Measurements from ENCODE around the gene SNTB2. TPM values are rescaled to one million over a fixed set of nuclear protein-coding genes. Genes with fewer than 3 reads are reported as not detected.
A peak's percentile ranks its signal among the peaks of the same experiment; 100 is the strongest.
"Not testable (repeated sequence)": the region's sequence is repeated elsewhere in the genome, so short reads cannot be mapped to it uniquely, and the experiment has no call there.

The SNTB2 gene
- total RNA-seq = 91.0 and 185 TPM in 2 replicates

DNA sequence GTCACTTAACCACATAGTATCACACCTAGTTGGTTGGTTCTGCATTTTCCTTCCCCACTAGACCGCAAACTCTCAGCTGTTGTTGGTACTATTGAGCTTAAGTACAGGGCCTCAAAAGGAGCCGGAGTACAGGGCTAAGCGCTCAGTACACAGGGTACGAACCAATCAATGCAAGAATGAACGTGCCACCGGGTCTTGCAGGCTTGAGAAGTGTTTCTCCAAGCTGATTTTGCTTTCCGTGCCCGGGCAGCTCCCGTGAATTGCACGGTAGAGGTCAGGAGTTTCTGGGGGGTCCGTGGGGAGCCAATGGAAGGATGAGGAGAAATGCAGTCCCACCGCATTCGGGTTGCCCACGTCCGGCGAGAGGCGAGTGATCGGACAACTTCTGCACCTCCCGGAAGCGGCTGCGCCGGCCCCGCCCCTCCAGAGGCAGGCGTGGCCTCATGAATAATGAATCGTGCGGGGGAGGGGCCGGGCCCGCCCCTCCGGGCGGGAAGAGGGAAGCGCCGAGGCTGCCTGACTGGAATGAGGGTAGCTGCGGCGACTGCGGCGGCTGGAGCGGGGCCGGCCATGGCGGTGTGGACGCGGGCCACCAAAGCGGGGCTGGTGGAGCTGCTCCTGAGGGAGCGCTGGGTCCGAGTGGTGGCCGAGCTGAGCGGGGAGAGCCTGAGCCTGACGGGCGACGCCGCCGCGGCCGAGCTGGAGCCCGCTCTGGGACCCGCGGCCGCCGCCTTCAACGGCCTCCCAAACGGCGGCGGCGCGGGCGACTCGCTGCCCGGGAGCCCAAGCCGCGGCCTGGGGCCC is at the start of gene SNTB2:
SNTB2 (plus strand) TSS at position 523 of the 804 bp plus-strand sequence; CDS start at position 526, 3 bp downstream.
- DNase-seq = peak; percentile 88

DNA sequence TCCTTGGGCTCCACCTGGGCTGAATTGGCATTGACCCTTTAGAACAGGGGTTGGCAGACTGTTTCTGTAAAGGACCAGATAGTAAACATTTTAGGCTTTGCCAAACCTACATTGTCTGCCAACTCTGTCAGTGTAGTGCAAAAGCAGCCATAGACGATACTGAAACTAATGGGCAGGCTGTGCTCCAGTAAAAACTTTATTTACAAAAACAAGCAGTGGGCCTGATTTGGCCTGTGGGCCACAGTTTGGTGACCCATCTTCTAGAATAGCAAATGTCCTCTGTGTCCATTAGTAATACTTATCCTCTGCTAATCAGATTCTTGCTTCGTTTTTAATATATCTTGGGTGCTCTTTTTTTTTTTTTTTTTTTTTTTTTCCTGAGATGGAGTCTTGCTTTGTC is 48.4 kb upstream of the SNTB2 start:
- no peak for DNase-seq

DNA sequence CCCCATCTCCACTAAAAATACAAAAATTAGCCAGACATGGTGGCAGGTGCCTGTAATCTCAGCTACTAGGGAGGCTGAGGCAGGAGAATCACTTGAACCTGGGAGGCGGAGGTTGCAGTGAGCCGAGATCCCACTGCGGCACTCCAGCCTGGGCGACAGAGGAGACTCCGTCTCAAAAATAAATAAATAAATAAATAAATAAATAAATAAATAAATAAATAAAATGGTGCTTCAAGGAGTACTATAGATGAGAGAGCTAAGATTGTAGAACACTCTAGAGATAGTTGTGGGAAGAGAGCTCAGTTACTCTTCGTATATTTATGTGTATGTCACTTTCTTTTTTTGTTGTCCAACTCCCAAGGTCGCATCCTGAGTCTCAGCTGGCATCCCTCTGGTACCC is 47.5 kb upstream of the SNTB2 start:
- not testable (repeated sequence) for DNase-seq

DNA sequence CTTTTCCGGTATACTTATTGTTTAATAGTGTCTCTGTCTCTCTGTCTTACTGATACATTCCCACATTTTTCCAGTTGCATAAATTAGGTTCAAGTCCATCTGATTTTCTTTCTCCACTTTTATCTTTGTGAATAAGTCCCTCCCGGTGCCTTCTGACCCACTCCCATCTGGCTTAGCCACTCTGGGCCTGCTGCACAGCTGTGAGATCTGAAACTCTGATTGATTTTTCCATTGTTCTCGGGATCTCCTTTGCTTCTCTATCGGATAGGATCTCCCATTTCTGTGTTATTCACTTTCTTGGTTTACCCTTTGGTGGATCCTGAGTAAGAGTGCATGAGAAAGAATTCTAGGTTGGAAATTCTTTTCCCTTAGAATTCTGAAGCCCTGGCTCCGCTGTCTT is 46.0 kb upstream of the SNTB2 start:
- no peak for DNase-seq

GRCh38 chr16:69141936-69142335 is 45.0 kb upstream of the SNTB2 start:
- DNase-seq = no peak

GRCh38 chr16:69143116-69143515 is 43.8 kb upstream of the SNTB2 start:
- peak; percentile 28 for DNase-seq

DNA sequence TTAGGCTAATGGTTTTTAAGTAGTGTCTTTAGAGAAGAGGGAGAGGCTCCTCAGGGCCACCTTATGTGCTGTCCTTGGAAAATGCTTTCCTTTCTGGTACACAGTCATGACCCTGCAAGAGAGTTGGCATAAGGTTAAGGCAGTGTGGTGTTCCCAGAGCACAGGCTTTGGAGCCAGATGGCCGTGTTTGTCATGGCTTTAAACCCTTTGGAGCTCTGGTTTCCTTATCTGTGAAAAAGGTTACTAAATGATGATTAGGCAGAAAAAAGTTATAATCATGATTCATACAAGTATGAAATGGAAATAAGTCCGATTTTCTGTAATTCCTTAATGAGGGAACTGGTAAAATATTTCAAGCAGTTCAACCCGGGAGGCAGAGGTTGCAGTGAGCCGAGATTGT is 41.3 kb upstream of the SNTB2 start:
- DNase-seq = no peak

GRCh38 chr16:69149621-69150020 is 37.3 kb upstream of the SNTB2 start:
- DNase-seq = not testable (repeated sequence)

DNA sequence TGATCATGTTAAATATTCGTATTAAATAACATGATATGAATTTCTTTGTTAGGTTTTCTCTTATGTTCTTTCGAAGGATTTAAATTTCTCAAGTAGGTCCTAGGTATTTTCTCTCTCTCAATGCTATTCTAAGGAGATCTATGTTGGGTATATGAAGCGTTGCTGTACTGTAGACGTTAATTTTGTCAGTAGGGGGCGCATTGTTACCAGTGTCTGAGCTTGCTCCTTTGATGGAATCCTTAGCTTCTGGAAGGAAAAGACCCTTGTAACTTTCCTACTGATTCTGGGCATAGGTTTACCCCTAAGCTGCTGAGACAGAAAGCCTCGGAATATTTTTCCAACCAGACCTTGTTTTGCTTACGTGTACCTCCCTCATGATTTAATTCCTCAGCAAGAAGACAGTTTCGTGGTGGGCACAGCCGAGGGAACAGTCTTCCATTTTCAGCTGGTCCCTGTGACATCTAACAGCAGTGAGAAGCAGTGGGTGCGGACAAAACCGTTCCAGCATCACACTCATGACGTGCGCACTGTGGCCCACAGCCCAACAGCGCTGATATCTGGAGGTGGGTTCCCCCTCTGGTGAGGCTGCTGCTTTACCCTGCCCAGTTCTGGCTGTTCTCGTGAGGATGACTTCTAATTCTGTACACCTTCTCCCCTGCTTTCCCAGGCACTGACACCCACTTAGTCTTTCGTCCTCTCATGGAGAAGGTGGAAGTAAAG is 36.7 kb upstream of the SNTB2 start:
- peak; percentile 92 for DNase-seq

- DNase-seq = no peak
Observed at GRCh38 chr16:69157196-69157595, 29.8 kb upstream of the SNTB2 start.

DNA sequence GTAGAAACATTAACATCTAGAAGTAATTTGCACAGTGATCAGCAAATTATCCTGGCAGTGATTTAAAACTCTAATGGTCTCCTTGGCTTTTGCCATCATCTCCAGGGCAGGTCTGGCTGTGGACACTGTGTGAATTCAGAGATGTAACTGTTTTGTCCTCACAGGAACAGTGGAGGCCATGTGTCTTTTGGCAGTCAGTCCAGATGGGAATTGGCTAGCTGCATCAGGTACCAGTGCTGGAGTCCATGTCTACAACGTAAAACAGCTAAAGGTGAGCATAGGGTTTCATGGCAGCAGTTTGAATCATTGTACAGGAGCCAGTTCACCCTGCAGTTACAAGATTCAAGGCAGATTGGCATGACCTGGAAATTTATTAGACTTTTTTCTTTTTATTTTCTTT is 26.8 kb upstream of the SNTB2 start:
- DNase-seq = no peak

DNA sequence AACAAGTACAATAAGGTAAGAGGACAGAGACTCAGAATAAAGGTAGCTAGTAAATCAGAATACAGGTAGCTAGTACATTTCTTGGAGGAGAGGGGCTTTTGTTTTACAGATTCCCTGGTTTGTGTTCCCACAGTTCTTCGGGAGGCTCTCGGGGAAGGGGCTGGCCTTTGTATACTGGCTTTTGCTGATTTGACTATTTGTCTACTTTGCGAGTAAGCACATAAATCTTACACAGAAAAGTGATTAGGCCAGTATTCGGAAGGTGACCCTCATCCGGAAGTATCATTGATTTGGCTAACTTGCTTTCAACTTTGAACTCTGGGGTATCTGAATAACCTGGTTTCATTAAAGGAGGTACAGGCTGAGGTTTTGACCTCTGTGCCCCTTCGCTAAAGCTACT is 21.4 kb upstream of the SNTB2 start:
- DNase-seq = no peak

DNA sequence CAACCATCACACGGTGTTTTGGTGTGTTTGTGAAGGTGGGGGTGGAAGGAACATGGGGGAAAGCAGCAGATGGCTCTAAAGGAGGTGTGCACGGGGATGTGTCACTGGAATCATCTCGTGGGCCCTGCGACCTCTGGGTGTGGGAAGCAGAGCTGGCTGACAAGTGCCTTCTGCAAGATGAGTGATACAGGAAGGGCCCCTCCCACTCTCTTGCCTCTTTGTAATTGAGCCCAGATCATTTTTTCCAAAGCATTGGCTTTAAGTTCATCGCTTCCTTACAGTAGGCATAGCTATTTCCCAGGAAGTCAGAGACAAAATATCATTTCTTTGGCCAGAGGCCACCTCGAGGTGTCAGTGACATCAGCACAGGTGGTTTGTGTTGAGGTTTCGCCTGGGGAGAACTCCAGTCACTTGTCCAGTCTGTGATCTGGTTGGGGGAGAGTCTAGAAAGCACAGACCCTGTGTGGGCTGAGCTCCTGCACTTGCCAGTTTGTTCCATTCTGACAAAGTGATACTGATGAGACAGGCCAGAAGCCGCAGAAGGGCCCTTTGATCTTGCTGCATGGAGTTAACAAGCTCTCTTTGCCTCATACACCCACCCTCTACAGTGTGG is 20.6 kb upstream of the SNTB2 start:
- peak; percentile 57 for DNase-seq

- DNase-seq = peak; percentile 62
Observed at GRCh38 chr16:69166946-69167930, 19.7 kb upstream of the SNTB2 start.

- DNase-seq = peak; percentile 56
Observed at GRCh38 chr16:69169051-69169450, 17.9 kb upstream of the SNTB2 start.

- DNase-seq = no peak
Observed at GRCh38 chr16:69169607-69170352, 17.2 kb upstream of the SNTB2 start.

DNA sequence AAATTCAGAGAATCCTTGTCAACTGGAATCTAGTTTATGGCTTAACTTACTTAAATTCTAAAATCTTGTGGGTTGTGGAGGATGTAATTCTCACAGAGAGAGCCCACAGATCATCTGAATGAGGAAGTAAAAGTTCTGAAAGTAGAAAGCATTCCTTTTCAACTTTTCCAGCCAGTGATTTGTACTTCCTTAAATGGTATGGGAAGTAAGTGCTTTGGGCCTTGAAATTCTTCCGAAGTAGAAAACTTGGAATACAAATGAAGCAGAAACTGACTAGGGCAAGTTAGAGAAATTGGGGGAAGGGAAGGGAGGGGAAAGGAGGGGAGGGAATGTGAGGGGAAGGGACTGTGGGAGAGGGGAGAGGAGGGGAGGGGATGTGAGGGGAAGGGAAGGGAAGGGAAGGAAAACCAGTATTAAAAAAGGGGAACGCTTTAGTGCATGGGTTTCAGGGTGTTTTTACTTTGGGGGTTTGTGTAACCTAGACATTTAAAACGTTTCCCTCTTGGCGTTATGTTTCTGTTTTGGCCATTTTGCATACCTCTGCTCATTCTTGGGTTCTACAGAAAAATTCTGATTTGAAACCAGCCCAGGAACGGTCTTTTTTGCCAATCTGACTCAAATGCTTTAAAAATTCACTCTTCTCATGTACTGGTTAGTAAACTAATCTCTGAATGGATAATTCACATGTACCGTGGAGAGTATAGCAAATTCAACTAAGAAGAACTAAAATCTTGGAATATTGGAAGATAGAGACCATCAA is 15.5 kb upstream of the SNTB2 start:
- DNase-seq = no peak

DNA sequence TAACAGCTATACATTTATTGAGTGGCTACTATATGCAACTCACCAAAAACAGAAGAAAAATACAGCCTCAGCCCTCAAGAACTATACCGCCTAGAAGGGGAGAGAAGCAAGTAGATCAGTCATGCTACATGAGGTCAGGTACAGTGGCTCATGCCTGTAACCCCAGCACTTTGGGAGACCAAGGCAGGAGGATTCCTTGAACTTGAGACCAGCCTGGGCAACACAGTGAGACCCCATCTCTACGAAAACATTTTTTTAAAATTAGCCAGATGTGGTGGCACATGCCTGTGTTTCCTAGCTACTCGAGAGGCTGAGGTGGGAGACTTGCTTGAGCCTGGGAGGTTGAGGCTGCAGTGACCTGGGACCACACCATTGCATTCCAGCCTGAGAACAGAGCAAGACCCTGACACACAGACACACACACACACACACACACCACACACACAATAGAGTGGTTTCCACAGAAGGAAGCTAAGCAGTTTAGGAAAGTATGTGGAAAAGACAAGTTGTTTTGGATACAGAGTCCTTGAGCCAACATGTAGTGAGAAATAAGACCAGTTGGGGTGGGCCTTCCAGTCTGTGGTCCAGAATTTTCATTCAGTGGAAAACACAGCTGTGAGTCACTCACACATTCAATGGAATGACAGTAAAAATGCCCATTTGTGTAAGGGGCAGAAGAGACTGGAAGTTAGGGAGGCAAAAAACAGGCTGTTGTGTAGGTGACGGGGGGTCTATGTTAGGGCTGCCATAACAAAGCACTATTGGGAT is 10.7 kb upstream of the SNTB2 start:
- DNase-seq = peak; percentile 41

GRCh38 chr16:69179328-69180010 is 7.5 kb upstream of the SNTB2 start:
- peak; percentile 81 for DNase-seq

DNA sequence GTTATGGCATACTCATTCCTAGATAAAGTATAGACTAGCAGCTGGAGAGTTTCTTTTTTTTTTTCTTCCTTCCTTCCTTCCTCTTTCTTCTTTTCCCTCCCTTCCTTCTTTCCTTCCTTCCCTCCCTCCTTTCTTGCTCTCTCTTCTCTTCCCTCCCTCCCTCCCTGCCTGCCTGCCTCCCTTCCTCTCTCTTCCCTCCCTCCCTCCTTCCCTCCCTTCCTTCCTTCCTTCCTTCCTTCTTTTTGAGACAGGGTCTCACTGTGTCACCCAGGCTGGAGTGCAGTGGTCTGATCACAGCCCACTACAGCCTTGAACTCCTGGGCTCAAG is 7.0 kb upstream of the SNTB2 start:
- DNase-seq = no peak
